ENCODE results near the gene NRXN3.

DNA sequence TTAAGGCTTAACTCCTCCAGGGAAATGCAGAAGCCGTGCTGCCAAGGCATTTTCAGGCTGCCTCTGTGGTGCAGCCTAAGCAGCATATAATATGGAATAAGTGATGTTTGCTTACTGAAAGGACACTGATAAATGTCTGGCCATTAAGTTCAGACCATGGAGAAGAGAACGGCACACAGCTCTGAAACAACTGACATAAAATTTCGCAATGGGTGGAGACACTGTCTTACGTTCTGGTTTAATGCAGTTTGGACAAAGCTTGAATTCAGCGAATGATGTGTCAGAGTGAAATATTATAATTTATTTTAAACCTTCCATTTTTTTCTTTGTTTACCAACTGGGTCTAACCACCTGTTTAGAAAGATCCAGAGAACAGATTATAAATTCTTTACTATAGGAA lies 27.2 kb upstream of the NRXN3 start:
- TF ChIP-seq POLR2AphosphoS5 (IDR thresholded peaks at IDR 0.05) = no peak
- TF ChIP-seq EP300 (IDR thresholded peaks at IDR 0.05; ENCODE audit: low read depth) = no peak
